Tibial nerve (tissue), 4 donors: ENCODE data around the gene OR51A4. TPM values are rescaled to one million over a fixed set of nuclear protein-coding genes. Genes with fewer than 3 reads are reported as not detected.

Experiments
- DNase-seq, 2 donors: peaks; one replicate each; pipeline ENCODE4 v3.0.0-alpha.2; 2019; ENCODE audit warnings: low spot score in 2 of 2
- H3K27ac ChIP-seq, 4 donors: fragments of 200-600 bp; sonication (generic) in 3 of 4; one replicate each; pipeline ENCODE4 v1.5.1; 2017 to 2019; ENCODE audit warnings: mild to moderate bottlenecking in 1 of 4
- H3K27me3 ChIP-seq, 2 donors: fragments of 200-600 bp; sonication (generic) in 1 of 2; one replicate each; pipeline versions ENCODE4 v1.5.1 to v1.6.0; 2017 to 2019
- H3K36me3 ChIP-seq, 3 donors: fragments of 200-600 bp; sonication (generic); one replicate each; pipeline ENCODE4 v1.5.1; 2018 to 2019
- H3K4me1 ChIP-seq, 4 donors: fragments of 200-600 bp; sonication (generic) in 3 of 4; one replicate each; pipeline ENCODE4 v1.5.1; 2017 to 2019
- H3K4me3 ChIP-seq, 4 donors: fragments of 200-600 bp; sonication (generic) in 3 of 4; one replicate each; pipeline ENCODE4 v1.5.1; 2017 to 2019; ENCODE audit warnings: mild to moderate bottlenecking in 1 of 4, moderate library complexity in 1 of 4
- H3K9me3 ChIP-seq, 4 donors: fragments of 200-600 bp; sonication (generic) in 3 of 4; one replicate each; pipeline ENCODE4 v1.5.1; 2017 to 2019
- CTCF ChIP-seq, 5 experiments: fragments of 200-600 bp in 3 of 5; fragments of 450-650 bp in 2 of 5; sonication (generic) in 3 of 5; IDR thresholded peaks; one replicate each; pipeline ENCODE4 v1.5.1; 2016 to 2019; ENCODE audit warnings: antibody characterized with exemption in 5 of 5, mild to moderate bottlenecking in 3 of 5, moderate library complexity in 2 of 5
- EP300 ChIP-seq, 2 donors: sonication (generic); formaldehyde crosslinking; IDR thresholded peaks; one replicate each; pipeline ENCODE4 v1.6.1; 2017; ENCODE audit warnings: antibody characterized with exemption in 2 of 2, mild to moderate bottlenecking in 1 of 2
- POLR2A ChIP-seq, 2 donors: fragments of 450-650 bp; IDR thresholded peaks; one replicate each; pipeline ENCODE4 v1.6.1; 2017; ENCODE audit warnings: antibody characterized with exemption in 2 of 2, mild to moderate bottlenecking in 2 of 2, moderate library complexity in 2 of 2
- WGBS, 2 donors: methylation state at CpG; one replicate each; pipeline ENCODE4 v1.1.5; 2018; 5-methylcytosine and 5-hydroxymethylcytosine counted together
- total RNA-seq, 4 donors: library from RNA; depleted of rRNA; stranded (reverse); fragments of >200 nt; gene quantifications; one replicate each; pipeline ENCODE4 v1.1.0, GENCODE V29; 2016

The OR51A4 gene, protein sequence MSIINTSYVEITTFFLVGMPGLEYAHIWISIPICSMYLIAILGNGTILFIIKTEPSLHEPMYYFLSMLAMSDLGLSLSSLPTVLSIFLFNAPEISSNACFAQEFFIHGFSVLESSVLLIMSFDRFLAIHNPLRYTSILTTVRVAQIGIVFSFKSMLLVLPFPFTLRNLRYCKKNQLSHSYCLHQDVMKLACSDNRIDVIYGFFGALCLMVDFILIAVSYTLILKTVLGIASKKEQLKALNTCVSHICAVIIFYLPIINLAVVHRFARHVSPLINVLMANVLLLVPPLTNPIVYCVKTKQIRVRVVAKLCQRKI
- total RNA-seq, result not detected

DNA sequence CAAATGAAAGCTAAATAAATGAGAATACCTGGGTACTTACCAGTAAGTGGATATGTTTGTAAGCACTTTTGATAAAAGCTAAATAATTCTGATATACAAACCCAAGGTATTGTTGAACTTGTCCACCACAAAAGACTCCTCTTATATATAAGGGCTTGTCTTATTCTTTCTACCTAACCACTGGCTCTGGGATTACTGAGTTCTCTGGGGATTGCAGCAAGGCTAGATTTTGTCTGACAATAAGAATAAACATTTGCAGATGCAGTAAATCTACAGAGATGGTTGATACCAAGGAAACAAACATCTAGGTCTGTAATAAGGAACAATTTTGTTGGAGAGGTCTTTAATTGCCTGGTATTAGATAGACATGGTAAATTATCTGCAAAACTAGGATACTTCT, at the start of gene OR51A4:
OR51A4 (minus strand) TSS at position 101 of the 400 bp plus-strand sequence. CDS start 505 bp downstream, outside the sequence.
- TF ChIP-seq POLR2A (IDR thresholded peaks at IDR 0.05), result no peak
- H3K4me1 ChIP-seq, result no peaks in the 10 kb centered on the region
- H3K36me3 ChIP-seq, result no peaks in the 10 kb centered on the region
- no peak for DNase-seq
- no peaks in the 10 kb centered on the region for H3K9me3 ChIP-seq
- H3K27me3 ChIP-seq, result no peaks in the 10 kb centered on the region
- H3K4me3 ChIP-seq, result no peak within 1 kb of the TSS
- H3K27ac ChIP-seq, result no peak within 1 kb of the TSS

- no peaks in the 10 kb centered on the region for H3K4me1 ChIP-seq
- no peak within 1 kb of the TSS for H3K27ac ChIP-seq
- H3K4me3 ChIP-seq, result no peak within 1 kb of the TSS
- H3K9me3 ChIP-seq, result no peaks in the 10 kb centered on the region
- H3K36me3 ChIP-seq, result no peaks in the 10 kb centered on the region
- no peaks in the 10 kb centered on the region for H3K27me3 ChIP-seq
- no peak for DNase-seq
- WGBS, 2 donors, result 85 to 87% methylated on average over 2 of the region's 2 CpGs
- TF ChIP-seq CTCF (IDR thresholded peaks at IDR 0.05), result no peak
- no peak for TF ChIP-seq EP300 (IDR thresholded peaks at IDR 0.05)
- no peak for TF ChIP-seq POLR2A (IDR thresholded peaks at IDR 0.05)
Measured at GRCh38 chr11:4994551-4994950, 47.1 kb upstream of the OR51A4 start, which contains the start of gene OR51L1. Gene OR51L1 (plus strand): TSS chr11:4994851. CDS start chr11:4998983, 4,132 bp downstream.

GRCh38 chr11:4991060-4991459, 43.7 kb upstream of the OR51A4 start:
- DNase-seq, result no peak
- Histone ChIP-seq H3K27me3 (no peaks in the 10 kb centered on the region), H3K36me3 (no peaks in the 10 kb centered on the region), H3K9me3 (no peaks in the 10 kb centered on the region), H3K27ac (no peak overlapping the region), H3K4me3 (no peak overlapping the region), H3K4me1 (no peaks in the 10 kb centered on the region)
- WGBS, 2 donors, result 65 to 79% methylated on average over 1 of the region's 1 CpG
- no peak for TF ChIP-seq EP300 (IDR thresholded peaks at IDR 0.05)
- TF ChIP-seq CTCF (IDR thresholded peaks at IDR 0.05), result no peak
- no peak for TF ChIP-seq POLR2A (IDR thresholded peaks at IDR 0.05)

- Histone ChIP-seq H3K27ac (no peak overlapping the region), H3K9me3 (no peaks in the 10 kb centered on the region), H3K4me3 (no peak overlapping the region), H3K4me1 (no peaks in the 10 kb centered on the region), H3K36me3 (no peaks in the 10 kb centered on the region), H3K27me3 (no peaks in the 10 kb centered on the region)
- no peak for DNase-seq
- no peak for TF ChIP-seq POLR2A (IDR thresholded peaks at IDR 0.05)
- TF ChIP-seq EP300 (IDR thresholded peaks at IDR 0.05), result no peak
- no peak for TF ChIP-seq CTCF (IDR thresholded peaks at IDR 0.05)
- 72 to 77% methylated on average over 6 of the region's 6 CpGs for WGBS, 2 donors
Measured at GRCh38 chr11:4983841-4984240, 36.4 kb upstream of the OR51A4 start.

DNA sequence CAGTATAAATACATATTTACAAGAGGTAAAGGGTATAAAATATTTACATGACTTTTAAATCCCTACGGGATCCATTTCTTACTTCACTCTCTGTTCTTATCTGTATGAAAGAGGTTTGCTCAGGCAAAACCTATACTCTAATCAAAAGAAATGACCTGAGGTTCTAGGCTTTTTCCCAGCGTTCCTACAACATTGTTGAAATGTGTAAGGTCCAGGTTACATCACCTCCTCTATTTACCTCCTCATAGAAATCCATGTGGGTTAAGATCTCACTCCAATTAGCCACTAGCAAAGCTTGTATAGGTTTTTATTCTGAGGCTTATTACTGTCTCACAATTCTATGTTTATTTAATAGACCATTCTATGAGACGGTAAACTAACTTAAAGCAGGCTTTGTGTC, 35.3 kb upstream of the OR51A4 start:
- Histone ChIP-seq H3K9me3 (no peaks in the 10 kb centered on the region), H3K27ac (no peak overlapping the region), H3K4me1 (no peaks in the 10 kb centered on the region), H3K27me3 (no peaks in the 10 kb centered on the region), H3K4me3 (no peak overlapping the region), H3K36me3 (no peaks in the 10 kb centered on the region)
- TF ChIP-seq EP300 (IDR thresholded peaks at IDR 0.05), result no peak
- no peak for DNase-seq
- WGBS, 2 donors, result 82 to 84% methylated on average over 3 of the region's 3 CpGs

DNA sequence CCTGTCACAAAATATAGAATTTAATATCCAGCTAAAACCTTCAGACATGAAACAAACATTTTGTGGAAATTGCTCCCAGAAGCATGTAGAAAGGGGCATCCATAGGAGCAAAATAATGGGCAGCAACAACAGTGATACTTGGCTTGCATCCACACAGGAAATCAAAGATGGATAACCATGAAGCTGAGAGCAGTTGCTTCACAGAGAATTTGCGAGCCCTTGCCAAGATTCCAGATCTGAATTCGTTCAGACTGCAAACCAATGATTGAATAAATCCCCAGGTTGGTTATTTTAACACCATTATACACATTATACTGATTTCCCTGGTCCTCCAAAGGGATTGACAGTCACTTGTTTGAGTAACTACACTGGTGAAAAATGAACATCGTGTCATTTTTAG, 31.6 kb upstream of the OR51A4 start:
- DNase-seq, result no peak
- Histone ChIP-seq H3K9me3 (no peaks in the 10 kb centered on the region), H3K27ac (no peak overlapping the region), H3K4me3 (no peak overlapping the region), H3K4me1 (no peaks in the 10 kb centered on the region), H3K27me3 (no peaks in the 10 kb centered on the region), H3K36me3 (no peaks in the 10 kb centered on the region)
- no peak for TF ChIP-seq EP300 (IDR thresholded peaks at IDR 0.05)
- no peak for TF ChIP-seq CTCF (IDR thresholded peaks at IDR 0.05)
- no peak for TF ChIP-seq POLR2A (IDR thresholded peaks at IDR 0.05)
- 46 to 59% methylated on average over 3 of the region's 3 CpGs for WGBS, 2 donors
